Measurements from ENCODE around the gene PLOD3. TPM values are rescaled to one million over a fixed set of nuclear protein-coding genes. Genes with fewer than 3 reads are reported as not detected.

Gene PLOD3
- total RNA-seq, 1 donor from 2014 or later = 43.0 TPM

DNA sequence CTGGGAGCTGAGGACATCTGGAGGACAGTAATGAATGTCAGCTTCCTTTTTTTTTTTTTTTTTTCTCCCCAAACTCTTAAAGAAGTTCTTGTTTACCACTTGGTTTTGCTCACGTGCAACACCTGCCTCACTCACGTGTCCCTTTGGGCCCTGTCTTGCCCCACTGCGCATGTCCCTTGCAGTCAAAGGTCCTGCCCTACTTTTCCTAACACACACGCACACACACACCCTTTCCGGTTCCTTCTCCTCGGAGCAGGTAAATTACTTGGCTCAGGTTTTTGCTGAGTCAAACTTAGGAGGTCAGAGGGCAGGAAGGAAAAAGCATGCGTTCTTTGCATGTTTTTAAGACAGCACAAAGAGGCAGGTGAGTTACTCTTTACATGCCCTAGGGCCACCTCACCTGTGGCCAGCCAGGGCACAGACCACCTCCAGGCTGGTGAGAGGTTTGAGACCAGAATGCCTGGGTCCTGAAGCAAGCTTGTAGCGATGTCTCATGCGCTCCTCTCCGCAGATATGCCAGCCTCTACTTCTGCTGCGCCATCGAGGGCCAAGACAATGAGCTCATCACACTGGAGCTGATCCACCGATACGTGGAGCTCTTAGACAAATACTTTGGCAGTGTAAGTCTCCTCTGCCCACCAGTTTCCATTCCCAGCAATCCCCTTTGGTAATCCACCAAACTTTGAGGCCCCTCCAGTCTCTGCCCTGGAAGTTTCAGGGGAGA, 60.4 kb downstream of the PLOD3 start:
- ATAC-seq (no peak), DNase-seq (no peak)
- intact Hi-C loops (cut with micrococcal nuclease) = no loop called here

GRCh38 chr7:101156277-101156676, 61.1 kb downstream of the PLOD3 start:
- ATAC-seq (no peak), DNase-seq (no peak)
- intact Hi-C loops (cut with micrococcal nuclease) = no loop called here

Small RNA genes lying within 50 kb of the gene (microRNA-seq; reads per million reads assigned to microRNA genes)
- gene MIR4653 (ENCODE audit: borderline number of aligned reads) = not detected

Other genes with a start within 250 kb of the PLOD3 start
- not detected for gene MUC12, start 248.0 kb downstream of the PLOD3 start, total RNA-seq
- gene MUC17, start 197.5 kb downstream of the PLOD3 start, total RNA-seq = not detected
- 16.6 TPM for gene TRIM56, start 132.1 kb downstream of the PLOD3 start, total RNA-seq
- 1.3 TPM for gene SERPINE1, start 90.5 kb downstream of the PLOD3 start, total RNA-seq
- 11.8 TPM for gene AP1S1, start 63.1 kb downstream of the PLOD3 start, total RNA-seq
- gene VGF, start 52.0 kb downstream of the PLOD3 start, total RNA-seq = not detected
- not detected for gene NAT16, start 37.3 kb downstream of the PLOD3 start, total RNA-seq
- not detected for gene MOGAT3, start 16.5 kb downstream of the PLOD3 start, total RNA-seq
- gene ZNHIT1, start 584 bp upstream of the PLOD3 start, total RNA-seq = 55.8 TPM
- 3.8 TPM for gene CLDN15, start 20.2 kb upstream of the PLOD3 start, total RNA-seq
- gene FIS1, start 27.5 kb upstream of the PLOD3 start, total RNA-seq = 326 TPM
- gene IFT22, start 104.2 kb upstream of the PLOD3 start, total RNA-seq = 26.8 TPM
- not detected for gene COL26A1, start 145.3 kb upstream of the PLOD3 start, total RNA-seq